ENCODE results near the gene PVRIG.
"Not testable (repeated sequence)": the region's sequence is repeated elsewhere in the genome, so short reads cannot be mapped to it uniquely, and the experiment has no call there.

The PVRIG gene

DNA sequence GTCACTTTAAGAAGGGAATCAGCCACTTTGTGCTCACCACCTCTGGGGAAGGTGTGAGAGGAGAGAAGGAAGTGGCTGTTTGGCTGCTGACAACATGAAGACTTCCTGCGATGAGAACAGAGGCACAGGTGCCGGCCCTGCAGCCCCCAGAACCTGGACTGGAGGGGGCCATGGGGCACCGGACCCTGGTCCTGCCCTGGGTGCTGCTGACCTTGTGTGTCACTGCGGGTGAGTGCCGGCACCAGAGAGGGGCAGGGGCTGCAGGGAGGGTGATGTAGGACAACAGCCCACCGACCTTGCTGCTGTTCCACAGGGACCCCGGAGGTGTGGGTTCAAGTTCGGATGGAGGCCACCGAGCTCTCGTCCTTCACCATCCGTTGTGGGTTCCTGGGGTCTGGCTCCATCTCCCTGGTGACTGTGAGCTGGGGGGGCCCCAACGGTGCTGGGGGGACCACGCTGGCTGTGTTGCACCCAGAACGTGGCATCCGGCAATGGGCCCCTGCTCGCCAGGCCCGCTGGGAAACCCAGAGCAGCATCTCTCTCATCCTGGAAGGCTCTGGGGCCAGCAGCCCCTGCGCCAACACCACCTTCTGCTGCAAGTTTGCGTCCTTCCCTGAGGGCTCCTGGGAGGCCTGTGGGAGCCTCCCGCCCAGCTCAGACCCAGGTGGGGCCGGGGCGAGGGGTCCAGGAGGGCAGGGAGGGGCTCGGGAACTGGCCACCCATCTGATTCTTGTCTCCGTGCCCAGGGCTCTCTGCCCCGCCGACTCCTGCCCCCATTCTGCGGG, at the start of gene PVRIG:
Gene PVRIG (plus strand): TSS at position 149 of the 785 bp plus-strand sequence. CDS start 22 bp downstream, at position 171.
- DNase-seq: not testable (repeated sequence)

DNA sequence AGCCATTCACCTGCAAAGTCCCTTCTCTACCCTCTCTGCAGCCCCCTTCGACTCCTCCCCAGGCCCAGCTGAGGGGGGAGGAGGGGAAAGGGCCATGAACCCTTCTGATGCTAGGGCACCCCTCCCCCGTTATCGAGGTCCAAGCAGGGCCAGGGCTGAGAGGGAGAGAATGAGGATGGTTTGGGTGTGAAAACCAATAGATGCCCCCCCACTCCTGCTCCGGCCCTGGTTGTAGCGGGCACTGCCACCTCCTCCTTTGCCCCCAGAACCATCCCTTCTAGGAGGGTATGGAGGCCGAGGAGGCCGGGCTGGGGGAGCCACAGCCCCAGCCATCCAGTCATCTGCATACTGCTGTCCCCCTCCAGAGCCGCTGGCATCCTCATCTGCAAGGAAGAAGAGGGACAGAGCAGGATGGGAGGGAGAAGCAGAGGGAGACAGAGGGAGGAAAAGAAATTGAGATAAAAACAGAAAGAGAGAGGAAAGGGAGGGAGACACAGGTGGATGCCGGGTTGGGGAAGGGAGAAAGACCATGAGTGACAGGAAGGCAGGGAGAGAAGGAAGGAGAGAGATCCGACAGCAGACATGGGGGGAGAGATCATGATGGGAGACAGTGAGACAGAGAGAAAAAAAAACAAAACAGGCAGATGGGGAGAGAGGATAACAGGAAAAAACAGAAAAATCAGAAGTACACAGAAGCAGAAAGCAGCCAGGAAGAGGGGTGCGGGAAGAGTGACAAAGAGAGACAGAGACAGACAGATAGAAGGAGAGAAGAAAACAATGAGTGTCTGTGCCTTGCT, 49.5 kb upstream of the PVRIG start:
- DNase-seq: no peak

DNA sequence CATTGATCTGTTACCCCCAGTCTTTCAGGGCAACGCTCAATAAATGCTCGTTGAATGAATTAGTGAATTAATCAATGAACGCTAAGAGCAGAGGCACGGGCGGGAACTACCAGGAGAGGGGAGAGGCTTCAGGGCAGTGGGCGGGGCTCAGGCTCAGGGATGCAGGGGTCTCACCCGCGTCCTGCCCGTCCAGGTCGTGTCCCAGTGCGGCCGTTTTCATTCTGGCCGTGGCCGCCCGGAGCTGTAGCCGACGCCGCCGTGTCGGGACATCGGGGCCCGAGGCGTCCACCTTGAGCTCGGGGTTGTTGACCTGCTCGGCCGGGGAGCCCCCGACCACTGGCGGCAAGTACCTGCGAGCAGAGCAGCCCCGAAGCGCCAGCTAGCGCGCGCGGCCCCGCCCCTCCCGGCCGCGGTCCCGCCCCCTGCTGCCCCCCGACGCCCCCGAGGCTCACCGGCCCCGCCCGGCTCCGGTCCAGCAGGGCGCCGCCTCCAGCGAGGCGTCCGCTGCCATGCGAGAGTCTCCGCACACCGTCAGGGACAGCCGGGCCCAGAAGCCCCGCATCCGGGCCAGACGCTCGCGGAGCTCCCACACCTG, 48.6 kb upstream of the PVRIG start:
- DNase-seq: no peak

DNA sequence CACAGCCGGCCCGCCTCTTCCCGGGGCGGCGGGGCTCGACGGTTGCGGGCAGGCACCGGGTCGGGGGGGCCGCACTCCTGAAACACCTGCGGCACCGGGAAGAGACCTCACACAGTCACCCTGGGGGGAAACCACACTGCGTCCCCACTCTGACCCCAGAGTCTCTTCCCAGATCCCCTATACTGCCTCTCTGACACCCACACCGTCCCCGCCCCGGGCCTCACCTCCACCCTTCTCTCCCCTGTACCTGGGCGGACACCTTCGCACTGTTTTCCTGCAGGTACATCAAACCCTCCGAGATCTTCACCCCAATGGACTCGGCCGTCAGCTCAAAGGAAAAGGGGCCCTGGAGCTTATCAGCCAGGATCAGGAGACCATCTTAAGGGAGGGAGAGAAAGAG, 47.9 kb upstream of the PVRIG start:
- DNase-seq: no peak

DNA sequence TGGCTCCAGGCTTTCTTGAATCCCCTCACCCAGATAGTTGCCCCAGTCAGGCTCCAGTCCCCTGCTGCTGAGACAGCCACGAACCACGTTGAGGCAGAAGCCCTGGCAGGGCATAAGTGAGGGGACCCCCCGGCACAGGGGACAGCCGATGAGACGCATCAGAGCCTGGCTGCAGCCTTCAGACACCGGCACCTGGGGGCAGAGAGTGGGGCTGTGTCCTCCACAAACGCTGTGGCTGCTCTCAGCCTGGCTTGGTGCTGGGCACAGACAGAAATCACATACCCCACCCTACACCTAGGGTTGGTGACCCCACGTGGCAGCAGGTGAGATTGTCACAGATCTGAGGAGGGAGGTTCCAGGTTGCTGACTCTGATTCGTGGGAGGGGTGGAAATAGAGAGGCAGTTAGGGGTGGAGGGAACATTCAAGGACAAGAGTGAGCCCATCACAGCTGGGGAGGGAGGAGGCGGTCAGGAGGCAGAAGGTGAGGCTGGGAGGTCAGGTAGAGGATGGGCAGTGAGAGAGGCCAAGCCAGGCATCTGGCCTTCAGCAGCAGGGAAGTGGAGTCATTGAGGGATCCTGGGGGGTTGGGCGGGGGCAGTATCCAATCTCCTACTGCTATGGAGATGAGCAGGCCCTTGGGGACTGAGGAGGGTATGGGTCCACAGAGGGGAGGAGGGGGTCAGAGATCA, 45.8 kb upstream of the PVRIG start:
- no peak for DNase-seq

DNA sequence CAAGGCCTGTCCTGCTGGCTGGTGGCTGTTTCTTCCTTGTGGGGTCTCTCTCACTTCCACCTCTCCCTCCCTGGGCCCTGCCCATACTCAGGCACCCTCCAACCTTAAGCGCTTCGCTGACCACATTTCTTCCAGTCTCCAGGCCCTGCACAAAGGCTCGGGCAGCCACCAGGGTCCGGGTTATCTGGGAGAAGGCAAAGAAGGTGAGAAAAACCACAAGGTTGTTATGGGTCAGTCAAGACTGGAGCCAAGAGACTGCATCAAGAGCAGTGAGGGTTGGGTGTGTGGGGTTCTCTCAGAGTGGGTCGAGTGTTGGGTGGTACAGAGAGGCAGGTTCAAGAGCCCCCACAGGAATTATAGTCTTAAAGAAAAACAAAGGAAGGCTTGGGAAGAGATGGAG, 45.2 kb upstream of the PVRIG start:
- no peak for DNase-seq

DNA sequence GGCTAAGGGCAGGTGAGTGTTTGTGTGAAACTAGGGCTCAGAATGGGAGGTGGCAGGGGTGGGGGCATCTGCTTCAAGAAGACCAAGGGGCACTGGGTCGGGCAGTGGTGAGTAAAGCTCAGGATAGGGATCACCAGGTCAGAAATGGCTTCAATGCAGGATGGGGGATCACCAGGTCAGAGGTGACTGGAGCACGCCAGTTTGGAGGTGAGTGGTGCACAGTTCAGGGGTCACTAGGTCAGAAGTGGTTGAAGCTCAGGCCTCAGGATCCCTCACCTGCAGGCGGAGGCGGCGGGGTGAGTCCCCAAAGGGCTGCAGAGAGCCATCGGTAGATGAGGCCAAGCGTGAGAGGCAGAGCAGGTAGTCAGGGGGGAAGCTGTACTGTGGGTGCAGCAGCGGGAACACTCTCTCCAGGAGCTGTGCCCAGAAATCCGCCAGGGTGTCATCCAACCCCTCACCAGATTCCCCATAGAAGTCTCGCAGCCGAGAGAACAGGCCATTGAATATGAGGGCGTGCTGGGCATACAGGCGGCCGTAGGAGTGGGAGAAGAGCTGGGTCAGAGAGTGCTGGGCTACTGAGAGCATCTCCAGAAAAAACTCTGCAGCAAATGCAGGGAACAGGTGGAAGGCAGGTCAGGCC, 44.3 kb upstream of the PVRIG start:
- DNase-seq: no peak

DNA sequence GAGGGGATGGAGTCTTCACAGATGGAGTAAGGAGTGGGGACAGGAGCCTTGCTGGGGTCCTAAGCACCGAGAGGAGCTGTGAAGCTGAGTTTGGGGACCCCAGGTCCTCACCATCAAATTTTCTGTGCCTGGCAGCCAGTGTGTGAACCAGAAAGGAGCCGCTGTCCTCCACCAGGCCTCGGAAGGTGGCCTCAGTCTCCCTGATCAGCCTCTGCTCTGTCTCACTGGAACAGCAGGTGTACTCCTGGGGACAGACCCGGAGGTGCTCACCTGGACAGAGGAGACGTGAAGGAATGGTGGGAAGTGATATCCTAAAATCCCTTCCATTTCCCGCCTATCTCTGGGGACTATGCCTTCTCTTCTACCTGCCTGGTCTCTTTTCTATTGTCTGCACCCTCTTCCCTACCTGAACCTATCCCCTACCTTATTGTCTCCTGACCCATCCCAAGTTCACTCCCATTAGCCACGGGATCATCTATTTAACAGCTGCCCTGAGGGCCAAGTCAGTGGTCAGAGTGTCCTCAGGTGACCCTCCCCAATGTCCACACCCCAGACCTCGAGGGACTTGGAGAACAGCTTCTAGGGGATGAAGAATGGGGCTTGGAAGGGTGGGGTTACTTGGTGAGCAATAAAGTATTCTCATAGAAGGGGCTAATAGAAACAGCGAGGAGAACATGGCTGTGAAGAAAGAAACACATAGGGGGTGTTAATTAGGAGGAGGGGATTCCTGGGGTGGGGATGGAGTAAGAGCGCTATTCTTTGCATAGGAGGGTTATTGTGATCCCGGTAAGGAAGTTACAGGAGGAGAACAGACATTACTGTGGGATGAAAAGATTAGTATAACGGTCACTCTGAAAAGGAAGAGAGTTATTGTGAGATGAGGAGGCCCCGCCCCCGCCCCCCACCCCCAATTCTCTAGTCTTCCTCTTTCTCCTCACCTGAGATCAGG, 43.4 kb upstream of the PVRIG start:
- DNase-seq: no peak

DNA sequence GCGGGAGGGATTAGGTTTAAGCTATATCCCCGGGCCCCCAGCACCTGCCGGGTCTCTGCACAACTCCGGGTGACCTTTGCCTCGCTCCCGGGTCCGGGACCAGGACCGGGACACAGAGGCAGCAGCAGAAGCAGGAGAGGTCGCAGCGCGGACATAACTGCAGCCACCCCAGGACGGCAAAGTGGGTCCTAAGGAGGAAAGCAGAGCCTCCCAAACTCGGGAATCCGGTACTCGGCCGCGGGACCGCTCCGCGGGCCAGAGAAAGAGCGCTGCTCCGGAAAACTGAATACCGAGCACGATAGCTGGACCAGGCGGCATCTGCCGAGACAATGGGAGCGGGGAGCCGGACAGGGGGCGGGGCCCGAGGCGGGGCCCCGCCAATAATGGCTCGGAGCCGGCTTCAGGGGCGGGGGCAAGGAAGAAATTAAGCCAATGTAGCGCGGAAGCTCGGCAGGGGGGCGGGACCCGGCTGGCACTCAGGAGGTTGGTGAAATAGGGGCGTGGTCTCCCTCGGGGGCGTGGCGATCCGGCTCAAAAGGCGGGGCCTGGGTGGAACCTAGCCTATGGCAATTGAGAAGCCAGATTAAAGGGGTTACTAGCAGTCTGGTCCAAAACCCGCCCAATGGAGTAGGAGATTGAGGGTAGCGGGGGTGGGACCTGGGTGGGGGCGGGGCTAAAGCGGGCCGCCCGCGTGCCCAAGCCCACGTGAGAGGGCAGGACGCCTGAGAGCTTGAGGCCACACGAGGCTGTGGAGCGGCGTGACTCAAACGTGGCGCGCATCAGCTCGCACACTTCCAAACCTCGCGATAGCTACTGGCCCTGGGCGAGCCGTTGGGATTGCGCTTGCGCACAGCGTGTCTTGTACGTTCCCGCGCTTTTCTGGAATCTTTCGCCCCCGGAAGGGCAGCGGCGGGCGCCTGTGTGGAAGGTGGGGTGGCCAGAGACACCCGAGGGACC, 42.4 kb upstream of the PVRIG start, which contains the start of the genes GPC2 and STAG3:
Gene GPC2 (minus strand): TSS at position 337 of the 957 bp plus-strand sequence. CDS start 182 bp downstream, at position 155.
Gene STAG3 (plus strand): TSS at position 874 of the 957 bp plus-strand sequence. CDS start 2,639 bp downstream, outside the sequence.
- DNase-seq: peak; percentile 35

DNA sequence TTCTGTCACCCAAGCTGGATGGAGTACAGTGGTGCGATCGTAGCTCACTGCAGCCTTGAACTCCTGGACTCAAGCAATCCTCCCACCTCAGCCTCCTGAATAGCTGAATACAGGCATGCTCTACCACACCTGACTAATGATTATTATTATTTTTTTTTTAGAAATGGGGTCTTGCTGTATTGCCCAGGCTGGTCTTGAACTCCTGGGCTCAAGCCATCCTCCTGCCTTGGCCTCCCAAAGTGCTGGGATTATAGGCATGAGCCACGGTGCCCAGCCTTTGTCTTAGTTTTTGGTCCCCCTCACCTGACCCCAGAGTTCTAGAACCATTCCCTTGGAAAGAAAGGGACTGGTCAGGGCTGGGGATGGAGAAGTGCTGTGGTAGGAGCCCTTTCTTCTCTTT, 39.7 kb upstream of the PVRIG start:
- DNase-seq: not testable (repeated sequence)

DNA sequence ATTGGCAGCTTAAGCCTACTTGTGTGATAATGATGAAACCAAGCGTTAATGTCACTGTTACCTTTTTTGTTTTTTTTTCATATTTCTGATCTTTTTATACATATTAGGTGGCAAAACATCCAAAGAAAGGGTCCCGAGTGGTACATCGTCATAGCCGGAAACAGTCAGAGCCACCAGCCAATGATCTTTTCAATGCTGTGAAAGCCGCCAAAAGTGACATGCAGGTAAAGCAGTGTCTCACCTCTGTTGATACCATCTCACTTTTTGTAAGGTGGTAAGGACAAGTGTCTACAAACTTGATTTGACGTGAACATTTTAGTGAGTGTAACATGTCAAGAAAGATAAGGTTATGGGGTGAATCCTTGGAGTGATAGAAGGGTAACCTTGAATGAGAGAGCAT, 37.1 kb upstream of the PVRIG start:
- DNase-seq: not testable (repeated sequence)

DNA sequence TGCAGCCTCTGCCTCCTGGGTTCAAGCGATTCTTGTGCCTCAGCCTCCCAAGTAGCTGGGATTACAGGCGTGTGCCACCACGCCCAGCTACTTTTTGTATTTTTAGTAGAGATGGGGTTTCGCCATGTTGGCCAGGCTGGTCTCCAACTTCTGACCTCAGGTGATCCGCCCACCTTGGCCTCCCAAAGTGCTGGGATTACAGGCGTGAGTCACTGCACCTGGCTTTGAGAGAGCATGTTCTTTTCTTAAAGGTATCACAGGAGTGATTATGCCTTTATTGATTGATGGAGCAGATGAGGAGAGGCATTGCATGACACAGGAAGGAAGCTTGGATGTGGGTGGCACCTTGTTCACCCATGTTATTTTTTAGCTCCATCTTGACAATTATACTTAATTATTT, 36.7 kb upstream of the PVRIG start:
- DNase-seq: not testable (repeated sequence)

DNA sequence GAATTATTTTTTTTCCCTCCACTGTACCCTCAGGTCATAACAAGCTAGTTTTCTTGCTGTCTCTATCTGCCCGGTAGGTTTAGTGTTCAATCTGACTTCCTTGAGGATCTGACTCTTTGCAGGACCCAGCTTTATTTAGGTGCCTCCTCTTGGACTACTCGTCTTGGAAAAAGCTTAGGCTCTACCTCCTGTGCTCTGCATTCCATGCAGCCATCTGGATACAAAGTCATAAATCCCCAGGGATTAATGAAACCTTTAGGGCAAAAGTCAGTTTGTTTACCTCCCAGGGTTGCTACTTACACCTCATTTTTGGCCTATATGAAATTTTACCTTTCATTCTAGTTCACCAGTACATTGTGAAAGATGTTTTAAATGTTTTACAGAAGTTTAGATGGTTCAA, 34.0 kb upstream of the PVRIG start:
- DNase-seq: no peak

DNA sequence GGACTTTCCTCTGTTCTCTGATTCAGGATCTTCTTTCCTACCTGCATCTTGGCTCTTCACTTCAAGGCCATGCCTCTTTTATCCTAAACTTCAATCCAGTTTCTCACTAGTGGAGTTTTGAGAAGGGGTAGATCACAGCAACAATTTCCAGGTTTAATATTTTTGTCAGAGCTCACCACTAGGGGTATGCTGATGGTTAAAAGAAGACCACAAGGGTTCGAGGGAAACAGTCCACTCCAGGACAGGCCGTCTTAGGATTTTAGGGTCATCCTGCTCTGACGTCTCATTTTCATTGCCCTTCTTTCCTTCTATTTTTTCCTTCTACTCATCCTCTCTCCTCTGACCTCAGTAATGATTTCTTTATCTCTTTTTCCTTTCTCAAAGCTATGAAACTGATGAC, 30.7 kb upstream of the PVRIG start:
- DNase-seq: no peak

DNA sequence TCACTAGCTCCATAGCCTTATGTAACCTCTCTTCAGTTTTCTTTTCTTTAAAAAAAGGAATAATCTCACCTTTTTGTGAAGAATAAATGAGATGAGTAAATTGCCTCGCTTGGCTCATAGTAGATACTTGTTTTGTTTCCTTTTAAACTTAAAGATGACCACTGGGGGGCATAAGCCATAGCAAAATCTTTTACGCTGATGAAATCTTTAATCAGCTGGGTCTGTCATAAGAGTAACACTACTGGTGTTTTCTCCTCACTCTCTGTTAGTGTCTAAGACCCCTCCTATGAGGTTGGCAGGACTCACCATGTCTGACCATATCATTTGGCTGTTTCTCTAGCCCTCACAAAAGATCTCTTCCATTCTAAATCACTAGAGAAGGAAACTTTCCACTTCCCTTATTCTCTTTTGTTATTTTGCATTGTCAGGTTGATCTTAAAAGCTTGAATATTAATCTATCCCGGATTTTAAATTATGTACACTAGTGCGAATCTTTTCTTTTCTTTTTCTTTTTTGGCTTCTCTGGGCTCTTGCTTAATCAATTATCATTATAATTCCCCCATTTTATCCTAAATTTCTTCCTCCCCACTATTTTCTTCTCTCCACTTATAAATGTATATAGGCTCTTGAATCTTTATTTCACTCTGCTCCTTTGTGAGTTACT, 29.6 kb upstream of the PVRIG start:
- DNase-seq: no peak

DNA sequence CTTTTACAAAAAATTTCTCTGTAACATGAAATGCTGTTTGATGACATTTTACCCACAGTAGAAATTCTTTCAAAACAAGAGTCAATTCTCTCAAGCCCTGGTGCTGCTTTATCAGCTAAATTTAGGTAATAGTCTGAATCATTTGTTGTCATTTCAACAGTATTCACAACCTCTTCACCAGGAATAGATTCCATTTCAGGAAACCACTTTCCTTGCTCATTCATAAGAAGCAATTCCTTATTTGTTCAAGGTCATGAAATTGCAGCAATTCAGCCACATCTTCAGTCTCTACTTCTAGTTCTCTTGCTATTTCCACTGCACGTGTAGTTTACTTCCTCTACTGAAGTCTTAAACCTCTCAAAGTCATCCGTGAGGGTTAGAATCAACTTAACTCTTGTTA, 28.0 kb upstream of the PVRIG start:
- no peak for DNase-seq

DNA sequence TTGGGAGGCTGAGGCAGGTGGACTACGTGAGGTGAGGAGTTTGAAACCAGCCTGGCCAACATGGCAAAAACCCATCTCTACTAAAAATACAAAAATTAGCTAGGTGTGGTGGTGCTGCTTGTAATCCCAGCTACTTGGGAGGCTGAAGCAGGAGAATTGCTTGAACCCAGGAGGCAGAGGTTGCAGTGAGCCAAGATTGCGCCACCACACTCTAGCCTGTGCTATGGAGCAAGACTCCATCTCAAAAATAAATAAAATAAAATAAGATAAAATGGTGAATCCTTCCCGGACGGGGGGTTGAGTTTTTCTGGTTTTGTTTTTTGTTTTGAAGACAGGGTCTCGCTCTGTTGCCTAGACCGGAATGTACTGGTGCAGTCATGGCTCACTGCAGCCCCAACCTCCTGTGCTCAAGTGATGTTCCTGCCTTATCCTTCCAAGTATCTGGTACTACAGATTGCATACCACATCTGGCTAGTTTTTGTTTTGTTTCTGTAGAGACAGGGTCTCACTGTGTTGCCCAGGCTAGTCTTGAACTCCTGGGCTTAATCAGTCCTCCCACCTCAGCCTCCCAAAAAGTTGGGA, 27.4 kb upstream of the PVRIG start:
- DNase-seq: not testable (repeated sequence)

DNA sequence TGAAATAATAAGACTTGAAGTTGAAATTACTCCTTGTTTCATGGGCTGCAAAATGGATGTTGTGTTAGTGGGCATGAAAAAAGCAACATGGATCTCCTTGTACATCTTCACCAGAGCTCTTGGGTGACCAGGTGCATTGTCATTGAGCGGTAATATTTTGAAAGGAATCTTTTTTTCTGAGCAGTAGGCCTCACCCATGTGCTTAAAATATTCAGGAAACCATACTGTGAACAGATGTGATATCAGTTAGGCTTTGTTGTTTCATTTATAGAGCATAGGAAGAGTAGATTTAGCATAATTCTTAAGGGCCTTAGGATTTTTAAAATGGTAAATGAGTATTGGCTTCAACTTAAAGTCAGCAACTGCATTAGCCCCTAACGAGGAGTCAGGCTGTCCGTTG, 26.8 kb upstream of the PVRIG start:
- DNase-seq: no peak

DNA sequence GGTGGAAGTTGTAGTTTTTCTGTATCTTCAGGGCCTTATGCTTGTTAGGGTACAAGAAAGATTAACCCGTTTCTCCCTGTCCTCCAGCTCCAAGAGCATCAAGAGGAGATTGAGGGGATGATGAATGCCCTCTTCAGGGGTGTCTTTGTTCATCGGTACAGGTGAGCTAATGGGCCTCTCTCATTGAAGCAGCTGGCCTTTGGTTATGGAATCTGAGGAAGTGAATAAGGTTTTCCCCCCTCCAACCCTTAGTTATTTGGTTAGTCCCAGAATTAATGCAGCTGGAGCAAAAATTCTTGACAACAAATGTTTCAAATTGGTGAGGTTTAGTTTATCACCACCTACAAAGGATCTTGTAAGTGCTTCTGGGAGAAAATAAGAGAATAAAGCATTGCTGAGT, 24.5 kb upstream of the PVRIG start:
- DNase-seq: no peak
